Measurements from ENCODE around the gene PKHD1.
"Not testable (repeated sequence)": the region's sequence is repeated elsewhere in the genome, so short reads cannot be mapped to it uniquely, and the experiment has no call there.

The PKHD1 gene

GRCh38 chr6:51929934-51930574 is 157.4 kb downstream of the PKHD1 start:
- no peak for DNase-seq (ENCODE audit: low read depth in 2 of 2)

- DNase-seq (ENCODE audit: low read depth in 2 of 2) = no peak
Observed at GRCh38 chr6:51928320-51928719, 159.1 kb downstream of the PKHD1 start.

- DNase-seq (ENCODE audit: low read depth in 2 of 2) = no peak
Observed at GRCh38 chr6:51927450-51927849, 160.0 kb downstream of the PKHD1 start.

GRCh38 chr6:51926125-51926524 is 161.3 kb downstream of the PKHD1 start:
- DNase-seq (ENCODE audit: low read depth in 2 of 2) = no peak

- not testable (repeated sequence) for DNase-seq (ENCODE audit: low read depth in 2 of 2)
Observed at GRCh38 chr6:51922479-51922878, 164.9 kb downstream of the PKHD1 start.

GRCh38 chr6:51918347-51918746 is 169.1 kb downstream of the PKHD1 start:
- DNase-seq (ENCODE audit: low read depth in 2 of 2) = not testable (repeated sequence)

GRCh38 chr6:51915098-51915497 is 172.3 kb downstream of the PKHD1 start:
- DNase-seq (ENCODE audit: low read depth in 2 of 2) = no peak

GRCh38 chr6:51913265-51913664 is 174.1 kb downstream of the PKHD1 start:
- DNase-seq (ENCODE audit: low read depth in 2 of 2) = no peak

GRCh38 chr6:51910851-51911250 is 176.6 kb downstream of the PKHD1 start:
- no peak for DNase-seq (ENCODE audit: low read depth in 2 of 2)

- no peak for DNase-seq (ENCODE audit: low read depth in 2 of 2)
Observed at GRCh38 chr6:51908243-51908642, 179.2 kb downstream of the PKHD1 start.

- DNase-seq (ENCODE audit: low read depth in 2 of 2) = no peak
Observed at GRCh38 chr6:51901766-51902764, 185.3 kb downstream of the PKHD1 start.

GRCh38 chr6:51893366-51893765 is 194.0 kb downstream of the PKHD1 start:
- no peak for DNase-seq (ENCODE audit: low read depth in 2 of 2)

GRCh38 chr6:51892750-51893149 is 194.7 kb downstream of the PKHD1 start:
- no peak for DNase-seq (ENCODE audit: low read depth in 2 of 2)

- no peak for DNase-seq (ENCODE audit: low read depth in 2 of 2)
Observed at GRCh38 chr6:51892339-51892738, 195.1 kb downstream of the PKHD1 start.

- no peak for DNase-seq (ENCODE audit: low read depth in 2 of 2)
Observed at GRCh38 chr6:51891784-51892183, 195.6 kb downstream of the PKHD1 start.

GRCh38 chr6:51887859-51888258 is 199.6 kb downstream of the PKHD1 start:
- no peak for DNase-seq (ENCODE audit: low read depth in 2 of 2)

GRCh38 chr6:51885957-51886356 is 201.5 kb downstream of the PKHD1 start:
- DNase-seq (ENCODE audit: low read depth in 2 of 2) = no peak

GRCh38 chr6:51868591-51869355 is 218.6 kb downstream of the PKHD1 start:
- no peak for DNase-seq (ENCODE audit: low read depth in 2 of 2)

- no peak for DNase-seq (ENCODE audit: low read depth in 2 of 2)
Observed at GRCh38 chr6:51866867-51867266, 220.5 kb downstream of the PKHD1 start.

- no peak for DNase-seq (ENCODE audit: low read depth in 2 of 2)
Observed at GRCh38 chr6:51865996-51866395, 221.4 kb downstream of the PKHD1 start.

GRCh38 chr6:51865176-51865575 is 222.2 kb downstream of the PKHD1 start:
- DNase-seq (ENCODE audit: low read depth in 2 of 2) = no peak

GRCh38 chr6:51857134-51857533 is 230.3 kb downstream of the PKHD1 start:
- no peak for DNase-seq (ENCODE audit: low read depth in 2 of 2)

Data from activated CD8-positive, alpha-beta memory T cell treated with anti-CD3 and anti-CD28 coated beads for 4 hours (primary cell).